Chondrocyte (in vitro differentiated cells): ENCODE results near the gene ANTKMT. TPM values are rescaled to one million over a fixed set of nuclear protein-coding genes. Genes with fewer than 3 reads are reported as not detected.

Experiments
- DNase-seq: peaks from one replicate; pipeline ENCODE4 v3.0.0; 2021; ENCODE audit warnings: mixed read lengths, low spot score
- H3K27ac Mint-ChIP-seq: one replicate; pipeline ENCODE4 v1.8.0; 2021; ENCODE audit warnings: mild to moderate bottlenecking, moderate library complexity, mixed read lengths; ENCODE audit not compliant: unreplicated experiment
- H3K27me3 Mint-ChIP-seq: 2 replicates; pipeline ENCODE4 v1.8.0; 2021; ENCODE audit warnings: low read depth, mixed read lengths
- H3K36me3 Mint-ChIP-seq: 2 replicates; pipeline ENCODE4 v1.8.0; 2021; ENCODE audit warnings: low read depth, mixed read lengths
- H3K4me1 Mint-ChIP-seq: 2 replicates; pipeline ENCODE4 v1.8.0; 2021; ENCODE audit warnings: low read depth, mild to moderate bottlenecking, mixed read lengths
- H3K4me3 Mint-ChIP-seq: one replicate; pipeline ENCODE4 v1.8.0; 2021; ENCODE audit warnings: mild to moderate bottlenecking, moderate library complexity, mixed read lengths; ENCODE audit not compliant: unreplicated experiment
- H3K9me3 Mint-ChIP-seq: 2 replicates; pipeline ENCODE4 v1.8.0; 2021; ENCODE audit warnings: low read depth, mixed read lengths
- CTCF ChIP-seq: fragments of 200-600 bp; sonication (generic); IDR thresholded peaks from 2 replicates; pipeline ENCODE4 v1.5.0; 2021; ENCODE audit warnings: antibody characterized with exemption, mild to moderate bottlenecking, moderate library complexity
- total RNA-seq: library from RNA; stranded (reverse); gene quantifications from 3 replicates; pipeline ENCODE4 v1.2.1, GENCODE V29; 2021

Gene ANTKMT
- total RNA-seq, 1 donor from 2014 or later: 38.2 TPM

- peak overlapping the region; percentile 17 for H3K27ac Mint-ChIP-seq
- no peaks in the 10 kb centered on the region for H3K9me3 Mint-ChIP-seq
- DNase-seq: no peak
- no peaks in the 10 kb centered on the region for H3K27me3 Mint-ChIP-seq
- peaks cover 28% of the 10 kb centered on the region for H3K4me1 Mint-ChIP-seq
- no peaks in the 10 kb centered on the region for H3K36me3 Mint-ChIP-seq
- H3K4me3 Mint-ChIP-seq: peak overlapping the region; percentile 70
- peak; percentile 66 for TF ChIP-seq CTCF
These were observed 5.3 kb upstream of the ANTKMT start for GRCh38 chr16:715477-716199.

GRCh38 chr16:716200-716568 lies 4.8 kb upstream of the ANTKMT start:
- Mint-ChIP-seq H3K27me3 (no peaks in the 10 kb centered on the region), H3K4me3 (peak overlapping the region; percentile 70), H3K36me3 (no peaks in the 10 kb centered on the region), H3K27ac (peak overlapping the region; percentile 17), H3K4me1 (peaks cover 28% of the 10 kb centered on the region), H3K9me3 (no peaks in the 10 kb centered on the region)
- TF ChIP-seq CTCF: no peak
- DNase-seq: no peak

GRCh38 chr16:716768-717325 lies 4.1 kb upstream of the ANTKMT start:
- Mint-ChIP-seq H3K27ac (no peak overlapping the region), H3K9me3 (no peaks in the 10 kb centered on the region), H3K27me3 (no peaks in the 10 kb centered on the region), H3K4me1 (peaks cover 28% of the 10 kb centered on the region), H3K36me3 (no peaks in the 10 kb centered on the region), H3K4me3 (no peak overlapping the region)
- DNase-seq: no peak
- no peak for TF ChIP-seq CTCF

GRCh38 chr16:717450-718245 lies 3.3 kb upstream of the ANTKMT start:
- H3K27me3 Mint-ChIP-seq: no peaks in the 10 kb centered on the region
- H3K36me3 Mint-ChIP-seq: no peaks in the 10 kb centered on the region
- no peak overlapping the region for H3K4me3 Mint-ChIP-seq
- H3K9me3 Mint-ChIP-seq: no peaks in the 10 kb centered on the region
- TF ChIP-seq CTCF: no peak
- no peak for DNase-seq
- H3K27ac Mint-ChIP-seq: no peak overlapping the region
- peaks cover 26% of the 10 kb centered on the region for H3K4me1 Mint-ChIP-seq

- H3K9me3 Mint-ChIP-seq: no peaks in the 10 kb centered on the region
- H3K27me3 Mint-ChIP-seq: no peaks in the 10 kb centered on the region
- no peak overlapping the region for H3K27ac Mint-ChIP-seq
- no peak overlapping the region for H3K4me3 Mint-ChIP-seq
- TF ChIP-seq CTCF: no peak
- H3K4me1 Mint-ChIP-seq: peaks cover 22% of the 10 kb centered on the region
- no peaks in the 10 kb centered on the region for H3K36me3 Mint-ChIP-seq
- DNase-seq: no peak
These were observed 2.6 kb upstream of the ANTKMT start for GRCh38 chr16:718389-718788.
